Left ventricle myocardium inferior (tissue), 1 donor: ENCODE data around the gene ZNF609. TPM values are rescaled to one million over a fixed set of nuclear protein-coding genes. Genes with fewer than 3 reads are reported as not detected.

ENCODE experiments used
- DNase-seq: peaks from one replicate; pipeline ENCODE4 v3.0.0-alpha.2; 2020
- H3K27ac ChIP-seq: fragments of 200-600 bp; replicated peaks from 2 replicates; pipeline ENCODE4 v1.8.0; 2021
- H3K27me3 ChIP-seq: fragments of 200-600 bp; 2 replicates; pipeline ENCODE4 v1.8.0; 2021; ENCODE audit warnings: low read depth
- H3K36me3 ChIP-seq: fragments of 200-600 bp; 2 replicates; pipeline ENCODE4 v1.8.0; 2021
- H3K4me1 ChIP-seq: fragments of 200-600 bp; 2 replicates; pipeline ENCODE4 v1.8.0; 2021
- H3K4me3 ChIP-seq: fragments of 200-600 bp; 2 replicates; pipeline ENCODE4 v1.8.0; 2021; ENCODE audit warnings: mild to moderate bottlenecking, moderate library complexity
- H3K9me3 ChIP-seq: fragments of 200-600 bp; replicated peaks from 2 replicates; pipeline ENCODE4 v1.8.0; 2021
- intact Hi-C: fragments of 100-400 bp; cut with micrococcal nuclease; formaldehyde crosslinking; loops from one replicate; pipeline ENCODE4 v1.11.0; 2022
- total RNA-seq: library from RNA; stranded (reverse); fragmentation: NEBNext Ultra II Directional; extraction: Animal tissue kit (Norgen Biotek cat#: 25700); gene quantifications from one replicate; pipeline ENCODE4 v1.2.1, GENCODE V29; 2021
- TF ChIP-seq, protein P1 (sequence below): fragments of 200-600 bp; IDR thresholded peaks from 2 replicates; pipeline ENCODE4 v1.8.0; 2021; ENCODE audit warnings: antibody characterized with exemption, mild to moderate bottlenecking, borderline replicate concordance
- donor health status: DM: no; HTN: yes; CAD: no; lungs with severe emphysema.

The ZNF609 gene
- total RNA-seq, 1 donor from 2014 or later = 14.7 TPM

DNA sequence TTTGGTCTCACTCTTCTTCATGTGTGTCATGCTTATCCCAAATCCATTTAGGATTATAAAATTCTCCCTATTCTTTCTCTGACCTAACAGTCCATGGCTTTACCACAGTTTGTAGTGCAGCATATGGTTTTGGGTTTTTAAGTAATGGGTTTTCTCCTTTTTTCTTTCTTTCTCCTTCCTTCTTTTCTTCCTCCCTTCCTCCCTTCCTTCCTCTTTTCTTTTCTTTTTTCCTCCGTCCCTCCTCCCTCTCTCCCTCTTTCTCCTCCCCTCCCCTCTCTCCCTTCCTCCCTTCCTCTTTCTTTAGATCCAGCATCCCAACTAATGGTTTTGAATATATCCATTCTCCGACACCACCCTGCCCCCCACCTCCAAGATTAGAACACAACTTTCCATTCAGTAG, 196.1 kb downstream of the ZNF609 start:
- Histone ChIP-seq H3K4me1 (peaks cover 13% of the 10 kb centered on the region), H3K27me3 (no peaks in the 10 kb centered on the region), H3K27ac (no peak overlapping the region), H3K4me3 (no peak overlapping the region), H3K9me3 (no peaks in the 10 kb centered on the region), H3K36me3 (no peaks in the 10 kb centered on the region)
- intact Hi-C loops = no loop called here
- no peak for DNase-seq
- TF ChIP-seq, protein P1, sequence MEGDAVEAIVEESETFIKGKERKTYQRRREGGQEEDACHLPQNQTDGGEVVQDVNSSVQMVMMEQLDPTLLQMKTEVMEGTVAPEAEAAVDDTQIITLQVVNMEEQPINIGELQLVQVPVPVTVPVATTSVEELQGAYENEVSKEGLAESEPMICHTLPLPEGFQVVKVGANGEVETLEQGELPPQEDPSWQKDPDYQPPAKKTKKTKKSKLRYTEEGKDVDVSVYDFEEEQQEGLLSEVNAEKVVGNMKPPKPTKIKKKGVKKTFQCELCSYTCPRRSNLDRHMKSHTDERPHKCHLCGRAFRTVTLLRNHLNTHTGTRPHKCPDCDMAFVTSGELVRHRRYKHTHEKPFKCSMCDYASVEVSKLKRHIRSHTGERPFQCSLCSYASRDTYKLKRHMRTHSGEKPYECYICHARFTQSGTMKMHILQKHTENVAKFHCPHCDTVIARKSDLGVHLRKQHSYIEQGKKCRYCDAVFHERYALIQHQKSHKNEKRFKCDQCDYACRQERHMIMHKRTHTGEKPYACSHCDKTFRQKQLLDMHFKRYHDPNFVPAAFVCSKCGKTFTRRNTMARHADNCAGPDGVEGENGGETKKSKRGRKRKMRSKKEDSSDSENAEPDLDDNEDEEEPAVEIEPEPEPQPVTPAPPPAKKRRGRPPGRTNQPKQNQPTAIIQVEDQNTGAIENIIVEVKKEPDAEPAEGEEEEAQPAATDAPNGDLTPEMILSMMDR = no peak

DNA sequence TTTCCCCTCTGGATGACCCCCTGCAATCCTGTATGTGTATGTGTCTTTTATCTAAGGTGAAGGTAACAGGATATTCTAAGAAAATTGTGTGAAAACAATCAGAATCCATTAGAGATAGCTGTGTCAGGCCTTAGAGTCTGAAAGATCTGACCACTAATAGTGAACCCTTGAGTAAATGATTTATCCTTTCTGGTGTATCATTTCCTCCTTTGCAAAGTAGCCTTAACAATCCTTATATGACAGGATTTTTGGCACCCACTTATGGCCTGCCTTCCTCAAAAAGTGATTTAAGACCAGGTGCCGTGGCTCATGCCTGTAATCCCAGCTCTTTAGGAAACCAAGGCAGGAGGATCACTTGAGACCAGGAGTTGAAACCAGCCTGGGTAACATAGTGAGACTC, 204.8 kb downstream of the ZNF609 start:
- TF ChIP-seq, protein P1 = no peak
- H3K27ac ChIP-seq = no peak overlapping the region
- intact Hi-C loops = no loop called here

DNA sequence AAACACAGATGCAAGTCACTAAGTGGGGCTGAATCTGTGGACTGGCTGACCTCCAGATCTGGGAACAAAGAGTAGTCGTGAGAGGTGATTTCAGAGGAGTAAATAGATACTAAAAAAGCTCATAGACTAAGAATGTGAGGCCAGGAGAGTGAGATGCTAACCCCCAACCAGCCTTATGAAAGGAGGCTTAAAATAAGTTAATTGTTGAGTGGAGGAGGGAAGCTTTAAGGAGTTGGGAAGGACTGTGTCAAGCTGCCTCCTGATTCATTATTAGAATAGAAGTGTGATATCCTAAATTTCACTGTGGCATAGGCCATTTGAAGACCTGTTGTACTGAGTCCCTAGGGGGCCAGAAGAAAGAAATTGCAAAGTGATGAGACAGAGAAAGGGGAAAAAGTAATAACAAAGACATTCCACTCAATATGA, 207.4 kb downstream of the ZNF609 start:
- peaks cover 4% of the 10 kb centered on the region for H3K36me3 ChIP-seq
- no peak overlapping the region for H3K4me3 ChIP-seq
- H3K27me3 ChIP-seq = no peaks in the 10 kb centered on the region
- intact Hi-C loops = no loop called here
- no peak overlapping the region for H3K27ac ChIP-seq
- no peak for DNase-seq
- TF ChIP-seq, protein P1 = no peak
- H3K4me1 ChIP-seq = peaks cover 10% of the 10 kb centered on the region
- H3K9me3 ChIP-seq = no peaks in the 10 kb centered on the region

More for the DNA sequence above, 204.8 kb downstream of the ZNF609 start:
- DNase-seq = no peak
- Histone ChIP-seq H3K36me3 (no peaks in the 10 kb centered on the region), H3K9me3 (no peaks in the 10 kb centered on the region), H3K4me3 (no peak overlapping the region), H3K4me1 (peaks cover 10% of the 10 kb centered on the region), H3K27me3 (no peaks in the 10 kb centered on the region)

DNA sequence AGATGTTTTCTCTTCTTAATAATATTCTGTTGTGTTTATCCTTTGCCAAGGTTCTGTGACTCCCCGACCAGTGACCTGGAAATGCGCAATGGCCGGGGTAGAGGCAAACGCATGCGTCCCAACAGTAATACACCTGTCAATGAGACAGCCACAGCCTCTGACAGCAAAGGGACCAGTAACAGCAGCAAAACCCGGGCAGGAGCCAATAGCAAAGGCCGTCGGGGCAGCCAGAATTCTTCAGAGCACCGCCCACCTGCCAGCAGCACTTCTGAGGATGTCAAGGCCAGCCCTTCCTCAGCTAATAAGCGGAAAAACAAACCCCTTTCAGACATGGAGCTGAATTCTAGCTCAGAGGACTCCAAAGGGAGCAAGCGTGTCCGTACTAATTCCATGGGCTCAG, 213.5 kb downstream of the ZNF609 start:
- Histone ChIP-seq H3K27me3 (no peaks in the 10 kb centered on the region), H3K9me3 (no peaks in the 10 kb centered on the region), H3K4me1 (no peaks in the 10 kb centered on the region), H3K36me3 (peaks cover 39% of the 10 kb centered on the region), H3K27ac (no peak overlapping the region), H3K4me3 (no peak overlapping the region)
- TF ChIP-seq, protein P1 = no peak
- DNase-seq = no peak
- intact Hi-C loops = no loop called here

DNA sequence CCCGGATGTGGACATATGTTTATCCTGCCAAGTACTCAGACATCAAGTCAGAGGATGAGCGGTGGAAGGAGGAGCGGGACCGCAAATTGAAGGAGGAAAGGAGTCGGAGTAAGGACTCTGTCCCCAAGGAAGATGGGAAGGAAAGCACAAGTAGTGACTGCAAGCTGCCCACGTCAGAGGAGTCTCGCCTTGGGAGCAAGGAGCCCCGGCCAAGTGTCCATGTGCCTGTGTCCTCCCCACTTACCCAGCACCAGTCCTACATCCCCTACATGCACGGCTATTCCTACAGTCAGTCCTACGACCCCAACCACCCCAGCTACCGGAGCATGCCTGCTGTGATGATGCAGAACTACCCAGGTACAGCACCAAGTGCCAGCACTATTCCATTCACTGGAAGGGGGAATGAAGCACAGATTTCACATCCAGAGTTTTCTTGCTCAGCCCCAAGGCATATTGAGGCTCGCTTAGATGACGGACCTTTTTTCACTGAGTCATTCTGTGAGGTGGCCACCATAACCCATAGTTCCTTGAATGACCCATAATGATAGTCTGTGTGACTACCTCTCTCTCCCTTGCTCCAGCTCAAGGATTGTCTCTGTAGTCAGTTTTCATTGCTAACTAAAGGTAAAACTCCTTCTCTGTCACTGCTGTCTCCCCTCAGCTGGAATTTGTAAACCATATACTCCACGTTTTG, 217.9 kb downstream of the ZNF609 start:
- H3K4me1 ChIP-seq = peaks cover 23% of the 10 kb centered on the region
- intact Hi-C loops = no loop called here
- H3K27ac ChIP-seq = no peak overlapping the region
- no peak overlapping the region for H3K4me3 ChIP-seq
- TF ChIP-seq, protein P1 = no peak
- H3K36me3 ChIP-seq = peaks cover 79% of the 10 kb centered on the region
- DNase-seq = no peak
- no peaks in the 10 kb centered on the region for H3K9me3 ChIP-seq
- no peaks in the 10 kb centered on the region for H3K27me3 ChIP-seq
